ENCODE results near the gene GPN2.

GRCh38 chr1:26922431-26922729, 32.3 kb upstream of the GPN2 start:
- TF ChIP-seq GATA3 (IDR thresholded peaks at IDR 0.05; ENCODE audit: low read depth, low read length) (no peak), GATA2 (IDR thresholded peaks at IDR 0.05; ENCODE audit: low read depth, low read length) (no peak)

Data from SH-SY5Y (cell line).